ENCODE data around the gene COX7A2.

GRCh38 chr6:75217193-75217592, 26.4 kb downstream of the COX7A2 start:
- TF ChIP-seq CTCF (IDR thresholded peaks at IDR 0.05) (no peak), POLR2A (IDR thresholded peaks at IDR 0.05) (no peak)

All from uterus (tissue), 2 donors.